K562 (cell line): ENCODE measurements around the gene PNLIPRP2. TPM values are rescaled to one million over a fixed set of nuclear protein-coding genes. Genes with fewer than 3 reads are reported as not detected.
A peak's percentile ranks its signal among the peaks of the same experiment; 100 is the strongest.

Source experiments
- ATAC-seq: fragments of 200-7000 bp; cut with Tn5 transposase; 3 replicates; pipeline ENCODE4 v1.9.1; 2020; ENCODE audit warnings: moderate library complexity
- BruUV-seq: library from RNA; stranded (reverse); fragments of 400-500 nt; replicated peaks from 2 replicates; lab custom pipeline; 2021; lab: Mats Ljungman, UMichigan
- CTCF ChIA-PET: fragments of 300-600 bp; formaldehyde crosslinking; extraction: SDS; loops from one replicate; lab custom pipeline; 2021; ENCODE audit warnings: low intra/inter-chr PET ratio; lab: Yijun Ruan, JAX
- POLR2A ChIA-PET: fragments of 300-600, 350-650 bp; sonication (Branson Sonifier 250); formaldehyde crosslinking; extraction: SDS; loops from one replicate; lab custom pipeline; 2021; ENCODE audit warnings: antibody characterized with exemption, inconsistent platforms; lab: Yijun Ruan, JAX
- DNase-seq, 4 experiments: peaks; one replicate each; pipeline versions ENCODE4 v3.0.0 to v3.0.0-alpha.2; 2011 to 2018; ENCODE audit warnings: low spot score in 3 of 4, mixed read lengths in 3 of 4; ENCODE audit errors: extremely low read depth in 1 of 4
- FAIRE-seq: peaks from 2 replicates; lab custom pipeline; 2011; peaks lifted over from hg19 to GRCh38; lab: Jason Lieb, UNC
- H2AFZ ChIP-seq: 2 replicates; pipeline ENCODE4 v1.6.0; 2011; ENCODE audit warnings: low read depth, low read length, control low read depth, inconsistent platforms
- H3K27ac ChIP-seq: fragments of 200-600 bp; 3 replicates; pipeline ENCODE4 v1.8.0; 2011; ENCODE audit warnings: low read depth, mild to moderate bottlenecking, control low read depth, inconsistent platforms, low read length, moderate library complexity, mixed read lengths; ENCODE audit errors: extremely low read depth
- H3K27me3 ChIP-seq, 2 experiments: fragments of 300-600 bp in 1 of 2; 2 replicates in 1 of 2; 3 replicates in 1 of 2; pipeline versions ENCODE4 v1.6.0 to v1.8.0; 2011; ENCODE audit warnings: inconsistent platforms in 2 of 2, low read length in 2 of 2, mild to moderate bottlenecking in 1 of 2, mixed read lengths in 1 of 2, moderate library complexity in 1 of 2; ENCODE audit not compliant: control insufficient read depth in 2 of 2, insufficient read depth in 2 of 2
- H3K36me3 ChIP-seq: fragments of 300-600 bp; 3 replicates; pipeline ENCODE4 v1.8.0; 2011; ENCODE audit warnings: mild to moderate bottlenecking, low read length, inconsistent platforms; ENCODE audit not compliant: control insufficient read depth, insufficient read depth
- H3K4me1 ChIP-seq, 2 experiments: fragments of 200-600 bp in 1 of 2; replicated peaks in 1 of 2; 2 replicates in 1 of 2; 3 replicates in 1 of 2; pipeline versions ENCODE4 v1.5.1 to v1.8.0; 2011; ENCODE audit warnings: inconsistent platforms in 2 of 2, low read length in 2 of 2, mild to moderate bottlenecking in 1 of 2, mixed read lengths in 1 of 2, moderate library complexity in 1 of 2; ENCODE audit not compliant: control insufficient read depth in 2 of 2, insufficient read depth in 2 of 2
- H3K4me2 ChIP-seq: 2 replicates; pipeline ENCODE4 v1.6.1; 2011; ENCODE audit warnings: low read length, control low read depth, inconsistent platforms, mixed read lengths; ENCODE audit not compliant: insufficient read depth
- H3K4me3 ChIP-seq: fragments of 200-600 bp; sonication (generic), shearing (Covaris generic); 2 replicates; pipeline ENCODE4 v1.5.1; 2016; ENCODE audit warnings: control low read depth, inconsistent platforms
- H3K79me2 ChIP-seq: fragments of 200-600 bp; 3 replicates; pipeline ENCODE4 v1.8.0; 2011; ENCODE audit warnings: low read length, inconsistent platforms; ENCODE audit not compliant: control insufficient read depth, insufficient read depth
- H3K9ac ChIP-seq, 2 experiments: 2 replicates each; pipeline versions ENCODE4 v1.6.0 to v1.6.1; 2011; ENCODE audit warnings: low read depth in 2 of 2, low read length in 2 of 2, control low read depth in 1 of 2, inconsistent platforms in 1 of 2, mild to moderate bottlenecking in 1 of 2, mixed read lengths in 1 of 2; ENCODE audit not compliant: insufficient read depth in 1 of 2
- H3K9me1 ChIP-seq: one replicate; pipeline ENCODE4 v1.6.0; 2011; ENCODE audit warnings: inconsistent platforms, mild to moderate bottlenecking, low read length, moderate library complexity; ENCODE audit not compliant: control insufficient read depth, insufficient read depth
- H3K9me3 ChIP-seq: replicated peaks from 2 replicates; pipeline ENCODE4 v1.5.1; 2011; ENCODE audit warnings: low read depth, low read length, inconsistent platforms; ENCODE audit not compliant: control insufficient read depth, insufficient read depth
- H4K20me1 ChIP-seq: replicated peaks from 2 replicates; pipeline ENCODE4 v1.6.1; 2011; ENCODE audit warnings: low read length, inconsistent platforms, mixed read lengths; ENCODE audit not compliant: control insufficient read depth, insufficient read depth
- EWSR1 ChIP-seq: fragments of 450-650 bp; IDR thresholded peaks from 2 replicates; pipeline ENCODE4 v1.6.1; 2018; ENCODE audit warnings: borderline replicate concordance, mild to moderate bottlenecking, low read depth, moderate library complexity; ENCODE audit not compliant: partially characterized antibody
- MAFG ChIP-seq: fragments of 450-650 bp; conservative IDR thresholded peaks from 2 replicates; pipeline ENCODE4 v1.6.1; 2016; ENCODE audit warnings: missing genetic modification characterization, missing compliant biosample characterization
- NFE2 ChIP-seq: IDR thresholded peaks from 2 replicates; pipeline ENCODE4 v1.6.1; 2014; ENCODE audit warnings: antibody characterized with exemption, low read depth
- SIX5 ChIP-seq, 2 experiments: IDR thresholded peaks; 2 replicates each; pipeline ENCODE4 v1.6.1; 2011; ENCODE audit warnings: low read length in 2 of 2, borderline replicate concordance in 1 of 2, low read depth in 1 of 2, mild to moderate bottlenecking in 1 of 2, moderate library complexity in 1 of 2; ENCODE audit not compliant: insufficient read depth in 1 of 2
- SMARCC2 ChIP-seq: fragments of 450-650 bp; IDR thresholded peaks from 2 replicates; pipeline ENCODE4 v1.6.1; 2017; ENCODE audit warnings: antibody characterized with exemption, moderate library complexity, mild to moderate bottlenecking, low read depth
- YBX1 ChIP-seq: fragments of 450-650 bp; IDR thresholded peaks from 2 replicates; pipeline ENCODE4 v1.7.1; 2016; ENCODE audit warnings: mild to moderate bottlenecking
- ZNF584 ChIP-seq: fragments of 200-800 bp; sonication (Bioruptor generic); IDR thresholded peaks from 2 replicates; pipeline ENCODE4 v1.6.1; 2016; ENCODE audit warnings: low read depth, mild to moderate bottlenecking, missing genetic modification characterization, missing compliant biosample characterization
- WGBS: fragments of 100-300 bp; shearing (Covaris generic); methylation state at CpG from one replicate; pipeline ENCODE4 v1.1.6; 2016; ENCODE audit warnings: low coverage, mixed read lengths; ENCODE audit not compliant: insufficient coverage; ENCODE audit errors: missing lambda C conversion rate; 5-methylcytosine and 5-hydroxymethylcytosine counted together
- in situ Hi-C: fragments of 300-500 bp; cut with MboI; formaldehyde crosslinking; loops from 4 replicates; pipeline ENCODE4 v1.15.0; 2018; ENCODE audit warnings: inconsistent platforms, mixed read lengths
- intact Hi-C: fragments of 100-400 bp; cut with micrococcal nuclease; formaldehyde crosslinking; loops from 2 replicates; pipeline ENCODE4 v1.14.2; 2022
- polyA plus RNA-seq, 8 experiments: library from polyadenylated mRNA; depleted of rRNA in 4 of 8; stranded (reverse) in 5 of 8; unstranded in 3 of 8; fragments of >200 nt; fragmentation: Nextera tagmentation in 2 of 8; fragmentation: Illumina TruSeq in 1 of 8; extraction: Ambion mirVana in 2 of 8; extraction: Trizol in 1 of 8; gene quantifications; 2 replicates each; pipeline versions ENCODE4 v1.2.1 to v1.2.3, GENCODE V29; 2011 to 2014; ENCODE audit warnings: inconsistent platforms in 1 of 8, missing spikeins in 1 of 8
- total RNA-seq, 7 experiments: library from RNA; depleted of rRNA in 6 of 7; stranded (reverse); fragments of >200 nt in 6 of 7; fragmentation: Illumina TruSeq in 2 of 7; extraction: Trizol in 2 of 7; gene quantifications; 2 replicates each; pipeline versions ENCODE4 v1.2.1 to v1.2.3, GENCODE V29; 2011 to 2021; ENCODE audit warnings: low replicate concordance in 1 of 7

Gene PNLIPRP2
- total and polyA plus RNA-seq, 9 of the 15 experiments (the other 6 are each of a cell fraction or from before 2014, with no cell fraction given), result 0.38 TPM; not detected in 8

DNA sequence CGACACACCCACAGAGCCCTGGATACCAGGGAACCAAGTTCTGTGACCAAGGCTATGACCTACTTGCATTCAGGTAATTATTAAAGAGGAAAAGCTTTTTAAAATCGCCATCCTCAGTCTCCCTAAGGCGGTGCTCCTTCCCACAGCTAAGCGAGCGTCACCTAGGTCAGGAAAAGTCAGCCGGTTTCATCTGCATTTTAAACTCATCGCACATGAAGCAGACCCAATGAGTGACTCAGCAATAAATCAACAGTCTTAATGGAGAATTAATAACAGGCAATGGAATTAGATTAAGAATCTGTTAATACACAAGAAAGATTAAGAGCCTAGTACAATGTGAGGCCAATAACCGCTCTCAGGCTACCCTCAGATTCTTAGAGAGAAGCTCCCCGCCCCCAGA is 62.4 kb downstream of the PNLIPRP2 start:
- Histone ChIP-seq H4K20me1 (no peaks in the 10 kb centered on the region), H3K79me2 (no peaks in the 10 kb centered on the region), H3K9me1 (no peaks in the 10 kb centered on the region), H3K9me3 (no peaks in the 10 kb centered on the region), H3K36me3 (no peaks in the 10 kb centered on the region), H3K4me1 (no peaks in the 10 kb centered on the region; a peak in 1 of 5 replicates), H3K9ac (no peak overlapping the region), H3K4me2 (no peak overlapping the region), H3K27ac (no peak overlapping the region), H3K27me3 (peaks cover 0 to 19% of the 10 kb centered on the region in 2 experiments; a peak in 2 of 5 replicates), H3K4me3 (no peak overlapping the region), H2AFZ (no peak overlapping the region)
- ATAC-seq (no peak), DNase-seq (no peak), FAIRE-seq (no peak)
- in situ Hi-C loops, result loop anchor here (10.0 to 25.0 kb wide), 2 partner anchors 104 to 492 kb away; no protein-coding TSS in a partner anchor
- ChIA-PET POLR2A (no interaction called here), CTCF (no interaction called here)
- intact Hi-C loops, result loop anchor here (5.0 kb wide), 1 partner anchor 494 kb away; no protein-coding TSS in a partner anchor
- 22% methylated on average over 8 of the region's 9 CpGs for WGBS
- no TSS peak for BruUV-seq
- no peak for TF ChIP-seq YBX1
- 0 out of 2 replicates have a peak, but pooled peaks have one; percentile 21 for TF ChIP-seq MAFG (tag)
- no peak for TF ChIP-seq SIX5 (IDR thresholded peaks at IDR 0.05; ENCODE audit: borderline replicate concordance in 1 of 2, insufficient read depth in 1 of 2, low read depth in 1 of 2, low read length in 2 of 2)
- TF ChIP-seq ZNF584 (CRISPR knock-in tag), result no peak
- no peak for TF ChIP-seq SMARCC2
- no peak for TF ChIP-seq EWSR1
- 0 out of 2 replicates have a peak, but pooled peaks have one; percentile 16 for TF ChIP-seq NFE2
